IMR-90 (cell line): ENCODE results near the gene MAPKAP1. TPM values are rescaled to one million over a fixed set of nuclear protein-coding genes. Genes with fewer than 3 reads are reported as not detected.

ENCODE experiments used
- ATAC-seq: fragments of 200-7000 bp; cut with Tn5 transposase; 2 replicates; pipeline ENCODE4 v1.9.1; 2020; ENCODE audit warnings: low read depth, mild to moderate bottlenecking, moderate library complexity
- BruUV-seq: library from RNA; stranded (reverse); fragments of 400-500 nt; replicated peaks from 2 replicates; lab custom pipeline; 2021; lab: Mats Ljungman, UMichigan
- CTCF ChIA-PET: fragments of 300-600 bp; formaldehyde crosslinking; extraction: SDS; loops from one replicate; lab custom pipeline; 2021; ENCODE audit warnings: antibody characterized with exemption; lab: Yijun Ruan, JAX
- POLR2A ChIA-PET: fragments of 300-600 bp; sonication (Branson Sonifier 250); formaldehyde crosslinking; loops from one replicate; lab custom pipeline; 2022; ENCODE audit warnings: antibody characterized with exemption; ENCODE audit not compliant: unreplicated experiment; lab: Charles Lee
- DNase-seq: peaks from one replicate; pipeline ENCODE4 v3.0.0; 2013
- H2AFZ ChIP-seq: replicated peaks from 2 replicates; pipeline ENCODE3; 2013; ENCODE audit warnings: low read length, mild to moderate bottlenecking; ENCODE audit not compliant: poor library complexity
- H2AK5ac ChIP-seq: 2 replicates; pipeline ENCODE4 v1.6.1; 2013; ENCODE audit warnings: low read depth, low read length, inconsistent platforms
- H2AK9ac ChIP-seq: replicated peaks from 2 replicates; pipeline ENCODE3; 2013; ENCODE audit warnings: mild to moderate bottlenecking, low read depth, low read length, moderate library complexity; ENCODE audit not compliant: poor library complexity
- H2BK120ac ChIP-seq: 2 replicates; pipeline ENCODE4 v1.6.1; 2013; ENCODE audit warnings: low read depth, low read length, inconsistent platforms
- H2BK15ac ChIP-seq: 3 replicates; pipeline ENCODE4 v1.6.1; 2013; ENCODE audit warnings: low read depth, low read length, inconsistent platforms
- H2BK20ac ChIP-seq: 2 replicates; pipeline ENCODE4 v1.6.1; 2013; ENCODE audit warnings: low read depth, mild to moderate bottlenecking, inconsistent platforms, low read length, moderate library complexity
- H2BK5ac ChIP-seq: 2 replicates; pipeline ENCODE4 v1.6.1; 2013; ENCODE audit warnings: mild to moderate bottlenecking, low read depth, low read length, inconsistent platforms; ENCODE audit not compliant: poor library complexity, severe bottlenecking
- H3K14ac ChIP-seq: replicated peaks from 2 replicates; pipeline ENCODE4 v1.6.1; 2013; ENCODE audit warnings: low read depth, low read length, inconsistent platforms
- H3K18ac ChIP-seq: 2 replicates; pipeline ENCODE4 v1.6.1; 2013; ENCODE audit warnings: low read depth, low read length, control low read depth
- H3K23ac ChIP-seq: 2 replicates; pipeline ENCODE4 v1.6.1; 2013; ENCODE audit warnings: low read depth, low read length, inconsistent platforms
- H3K27ac ChIP-seq: 2 replicates; pipeline ENCODE4 v1.5.1; 2013; ENCODE audit warnings: mild to moderate bottlenecking, control low read depth, low read length; ENCODE audit not compliant: insufficient read depth
- H3K27me3 ChIP-seq: 2 replicates; pipeline ENCODE4 v1.6.1; 2013; ENCODE audit warnings: low read length; ENCODE audit not compliant: control insufficient read depth, insufficient read depth
- H3K36me3 ChIP-seq: 2 replicates; pipeline ENCODE4 v1.6.1; 2013; ENCODE audit warnings: low read length, mixed read lengths; ENCODE audit not compliant: control insufficient read depth, insufficient read depth
- H3K4ac ChIP-seq: 2 replicates; pipeline ENCODE4 v1.6.1; 2013; ENCODE audit warnings: low read depth, low read length, inconsistent platforms
- H3K4me1 ChIP-seq: 2 replicates; pipeline ENCODE4 v1.6.1; 2013; ENCODE audit warnings: low read length, mixed read lengths; ENCODE audit not compliant: control insufficient read depth, insufficient read depth
- H3K4me2 ChIP-seq: 2 replicates; pipeline ENCODE4 v1.6.1; 2013; ENCODE audit warnings: low read depth, mild to moderate bottlenecking, control low read depth, low read length, moderate library complexity
- H3K4me3 ChIP-seq: 2 replicates; pipeline ENCODE4 v1.5.1; 2013; ENCODE audit warnings: low read depth, mild to moderate bottlenecking, control low read depth, low read length, moderate library complexity; ENCODE audit not compliant: insufficient read depth
- H3K56ac ChIP-seq: 2 replicates; pipeline ENCODE4 v1.6.1; 2013; ENCODE audit warnings: low read length, inconsistent platforms; ENCODE audit not compliant: insufficient read depth; ENCODE audit errors: extremely low read depth
- H3K79me1 ChIP-seq, 2 experiments: 2 replicates each; pipeline ENCODE4 v1.6.1; 2013; ENCODE audit warnings: low read length in 2 of 2, inconsistent platforms in 1 of 2, low read depth in 1 of 2
- H3K9ac ChIP-seq: 2 replicates; pipeline ENCODE4 v1.6.1; 2013; ENCODE audit warnings: low read depth, low read length, control low read depth
- H3K9me1 ChIP-seq: 2 replicates; pipeline ENCODE4 v1.6.1; 2013; ENCODE audit warnings: low read length, inconsistent platforms; ENCODE audit not compliant: insufficient read depth
- H3K9me3 ChIP-seq: 2 replicates; pipeline ENCODE4 v1.6.1; 2013; ENCODE audit warnings: low read length; ENCODE audit not compliant: control insufficient read depth, insufficient read depth
- H4K20me1 ChIP-seq: 2 replicates; pipeline ENCODE4 v1.6.1; 2013; ENCODE audit warnings: low read length, inconsistent platforms; ENCODE audit not compliant: insufficient read depth
- H4K5ac ChIP-seq: 2 replicates; pipeline ENCODE4 v1.6.1; 2013; ENCODE audit warnings: mild to moderate bottlenecking, low read depth, low read length, control low read depth
- H4K8ac ChIP-seq, 2 experiments: 2 replicates each; pipeline ENCODE4 v1.6.1; 2013; ENCODE audit warnings: low read depth in 2 of 2, low read length in 2 of 2, control low read depth in 1 of 2, inconsistent platforms in 1 of 2
- H4K91ac ChIP-seq: 2 replicates; pipeline ENCODE4 v1.6.1; 2013; ENCODE audit warnings: low read depth, low read length, inconsistent platforms; ENCODE audit not compliant: insufficient read depth
- BHLHE40 ChIP-seq: fragments of 150-350 bp; IDR thresholded peaks from 2 replicates; pipeline ENCODE4 v1.6.1; 2016; ENCODE audit warnings: mild to moderate bottlenecking, low read depth, low read length
- CEBPB ChIP-seq: IDR thresholded peaks from 2 replicates; pipeline ENCODE4 v1.6.1; 2012; ENCODE audit warnings: low read depth, low read length, improper control_type of control experiment
- CHD1 ChIP-seq: IDR thresholded peaks from 2 replicates; pipeline ENCODE4 v1.6.1; 2012; ENCODE audit warnings: low read depth, low read length, improper control_type of control experiment
- MAZ ChIP-seq: IDR thresholded peaks from 2 replicates; pipeline ENCODE4 v1.6.1; 2012; ENCODE audit warnings: low read depth, mild to moderate bottlenecking, low read length, improper control_type of control experiment, moderate library complexity, borderline replicate concordance
- NFE2L2 ChIP-seq: fragments of 150-350 bp; IDR thresholded peaks from 2 replicates; pipeline ENCODE4 v1.6.1; 2016; ENCODE audit warnings: low read depth, mild to moderate bottlenecking, low read length
- RAD21 ChIP-seq: IDR thresholded peaks from 2 replicates; pipeline ENCODE4 v1.6.1; 2012; ENCODE audit warnings: low read length, improper control_type of control experiment
- RCOR1 ChIP-seq: IDR thresholded peaks from 2 replicates; pipeline ENCODE4 v1.6.1; 2012; ENCODE audit warnings: mild to moderate bottlenecking, low read length, improper control_type of control experiment; ENCODE audit not compliant: insufficient replicate concordance
- RFX5 ChIP-seq: IDR thresholded peaks from 2 replicates; pipeline ENCODE4 v1.8.0; 2012; ENCODE audit warnings: low read depth, mild to moderate bottlenecking, low read length, moderate library complexity
- SMC3 ChIP-seq: fragments of 150-350 bp; IDR thresholded peaks from 2 replicates; pipeline ENCODE4 v1.6.1; 2016; ENCODE audit warnings: low read depth, mild to moderate bottlenecking, antibody characterized with exemption, low read length, moderate library complexity
- WGBS, 2 experiments: methylation state at CpG; one replicate each; pipeline versions ENCODE4 v1.1.5 to v1.1.7; 2013; ENCODE audit warnings: missing lambda C conversion rate in 2 of 2; ENCODE audit not compliant: insufficient read length in 1 of 2; ENCODE audit errors: extremely low coverage in 2 of 2; 5-methylcytosine and 5-hydroxymethylcytosine counted together
- dilution Hi-C: fragments of 300-500 bp; cut with HindIII; formaldehyde crosslinking; loops from one replicate; pipeline ENCODE4 v1.14.3; 2018; ENCODE audit warnings: low sequenced_read_pairs; ENCODE audit not compliant: unreplicated experiment
- in situ Hi-C: fragments of 300-500 bp; cut with MboI; formaldehyde crosslinking; loops from 3 replicates; pipeline ENCODE4 v1.14.3; 2019; ENCODE audit warnings: low sequenced_read_pairs, inconsistent platforms, mixed read lengths
- intact Hi-C: fragments of 100-400 bp; cut with micrococcal nuclease; formaldehyde crosslinking; loops from 2 replicates; pipeline ENCODE4 v1.10.0; 2022
- polyA plus RNA-seq, 3 experiments: library from polyadenylated mRNA; depleted of rRNA; stranded (reverse); fragments of >200 nt; gene quantifications; 2 replicates each; pipeline ENCODE4 v1.2.3, GENCODE V29; 2012; ENCODE audit warnings: low replicate concordance in 1 of 3
- total RNA-seq: library from RNA; depleted of rRNA; stranded (reverse); fragments of >200 nt; gene quantifications from 2 replicates; pipeline ENCODE4 v1.2.3, GENCODE V29; 2012
- TF ChIP-seq, protein P1 (sequence below): fragments of 150-350 bp; IDR thresholded peaks from 2 replicates; pipeline ENCODE4 v1.6.1; 2017; ENCODE audit warnings: mild to moderate bottlenecking, antibody characterized with exemption, low read length, low read depth
- TF ChIP-seq, protein P2 (sequence below): conservative IDR thresholded peaks from 2 replicates; pipeline ENCODE4 v1.5.1; 2012; ENCODE audit warnings: mild to moderate bottlenecking, low read depth, low read length, improper control_type of control experiment

The MAPKAP1 gene
- total and polyA plus RNA-seq, 2 of the 4 experiments (the other 2 are of a cell fraction), result 87.2 to 158 TPM

DNA sequence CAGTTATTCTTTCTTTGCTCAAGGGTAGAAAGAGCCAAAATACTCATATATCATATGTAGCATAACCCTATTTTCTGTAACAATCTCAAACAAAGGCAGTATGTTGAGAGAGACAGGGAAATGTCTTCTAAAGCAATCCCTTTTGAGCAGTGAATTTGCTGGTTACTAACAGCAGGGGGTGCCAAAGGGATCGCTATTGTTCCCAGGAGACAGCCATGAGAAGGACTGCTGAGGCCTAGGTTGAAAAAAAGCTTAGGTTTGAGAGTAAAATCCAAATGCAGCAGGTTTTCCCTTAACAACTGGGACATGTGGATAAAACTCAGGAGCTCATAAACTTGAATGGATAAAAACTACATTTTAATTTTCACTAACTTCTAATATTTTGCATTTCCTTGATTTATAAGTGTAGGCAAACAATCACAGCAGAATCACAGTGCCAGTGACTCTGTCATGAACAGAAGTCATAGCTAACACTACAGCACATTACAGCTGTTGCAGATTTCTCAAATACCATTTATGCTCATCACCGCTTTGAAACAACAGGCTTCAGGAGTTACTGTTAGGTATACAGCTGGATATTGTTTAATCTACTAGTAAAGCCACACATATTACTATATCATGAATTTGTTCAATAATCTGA lies 148.4 kb downstream of the MAPKAP1 start (continued):
- no peak for TF ChIP-seq CHD1

DNA sequence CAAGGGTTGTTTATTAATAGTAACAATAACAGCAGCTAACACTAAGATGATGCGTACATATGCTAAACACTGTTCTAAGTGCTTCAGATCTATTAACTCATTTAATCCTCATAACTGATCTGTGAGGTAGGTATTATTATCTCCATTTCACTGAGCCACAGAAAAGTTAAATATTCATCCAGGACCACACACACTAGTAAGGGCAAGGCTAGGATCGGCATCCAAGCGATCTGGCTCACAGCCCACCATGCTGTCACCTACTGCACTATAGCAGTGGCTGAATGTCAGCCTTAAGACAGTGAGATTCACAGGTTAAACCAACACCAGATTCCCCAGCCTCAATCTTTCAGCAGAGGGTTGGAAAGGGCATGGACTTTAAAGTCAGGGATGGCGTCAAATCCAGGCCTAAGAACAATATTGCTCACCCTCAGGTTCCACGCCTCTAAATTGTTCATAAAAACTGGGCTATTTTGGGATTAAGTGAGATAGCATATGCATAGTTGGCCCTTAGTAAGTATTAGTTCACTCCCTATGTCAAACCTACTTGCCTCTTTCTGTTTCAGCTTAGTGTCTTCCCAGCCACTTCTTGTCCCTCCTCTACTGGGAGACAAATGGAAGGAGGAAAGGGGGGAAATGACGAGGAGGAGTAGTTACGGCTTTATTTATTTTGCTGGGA lies 150.8 kb downstream of the MAPKAP1 start:
- Histone ChIP-seq H3K9me3 (no peaks in the 10 kb centered on the region), H4K5ac (no peak overlapping the region; the same call in 1 of the 2 replicates), H3K79me1 (peaks cover 13 to 35% of the 10 kb centered on the region in 2 experiments), H3K14ac (0 out of 2 replicates have a peak overlapping the region, but pooled peaks have one; percentile 12), H3K4me2 (no peak overlapping the region), H2BK20ac (no peak overlapping the region), H3K56ac (no peak overlapping the region), H2BK15ac (no peak overlapping the region), H3K4ac (no peak overlapping the region), H2BK120ac (no peak overlapping the region), H3K36me3 (peaks cover 5% of the 10 kb centered on the region), H2AK5ac (no peak overlapping the region), H4K91ac (no peak overlapping the region), H2AK9ac (no peak overlapping the region), H3K27me3 (no peaks in the 10 kb centered on the region), H2BK5ac (no peak overlapping the region), H3K4me3 (no peak overlapping the region), H3K18ac (no peak overlapping the region), H3K23ac (no peak overlapping the region; the same call in 1 of the 2 replicates), H3K27ac (no peak overlapping the region), H3K9ac (no peak overlapping the region), H4K8ac (no peak overlapping the region; a peak in 1 of 4 replicates), H2AFZ (no peak overlapping the region), H3K9me1 (no peaks in the 10 kb centered on the region), H3K4me1 (peaks cover 6% of the 10 kb centered on the region), H4K20me1 (no peaks in the 10 kb centered on the region)
- in situ Hi-C loops, result loop anchor here (25.0 kb wide), 1 partner anchor 681 kb away; no protein-coding TSS in a partner anchor
- no TSS peak for BruUV-seq
- CTCF ChIA-PET, result no interaction called here
- no peak for ATAC-seq
- WGBS, 2 experiments, result no CpG with 5 or more reads among the region's 7 CpGs
- TF ChIP-seq, protein P1, sequence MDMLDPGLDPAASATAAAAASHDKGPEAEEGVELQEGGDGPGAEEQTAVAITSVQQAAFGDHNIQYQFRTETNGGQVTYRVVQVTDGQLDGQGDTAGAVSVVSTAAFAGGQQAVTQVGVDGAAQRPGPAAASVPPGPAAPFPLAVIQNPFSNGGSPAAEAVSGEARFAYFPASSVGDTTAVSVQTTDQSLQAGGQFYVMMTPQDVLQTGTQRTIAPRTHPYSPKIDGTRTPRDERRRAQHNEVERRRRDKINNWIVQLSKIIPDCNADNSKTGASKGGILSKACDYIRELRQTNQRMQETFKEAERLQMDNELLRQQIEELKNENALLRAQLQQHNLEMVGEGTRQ, result no peak
- no peak for TF ChIP-seq CEBPB
- no peak for TF ChIP-seq BHLHE40
- no peak for TF ChIP-seq MAZ
- no peak for TF ChIP-seq RCOR1
- TF ChIP-seq RAD21, result no peak
- no peak for TF ChIP-seq SMC3
- TF ChIP-seq, protein P2, sequence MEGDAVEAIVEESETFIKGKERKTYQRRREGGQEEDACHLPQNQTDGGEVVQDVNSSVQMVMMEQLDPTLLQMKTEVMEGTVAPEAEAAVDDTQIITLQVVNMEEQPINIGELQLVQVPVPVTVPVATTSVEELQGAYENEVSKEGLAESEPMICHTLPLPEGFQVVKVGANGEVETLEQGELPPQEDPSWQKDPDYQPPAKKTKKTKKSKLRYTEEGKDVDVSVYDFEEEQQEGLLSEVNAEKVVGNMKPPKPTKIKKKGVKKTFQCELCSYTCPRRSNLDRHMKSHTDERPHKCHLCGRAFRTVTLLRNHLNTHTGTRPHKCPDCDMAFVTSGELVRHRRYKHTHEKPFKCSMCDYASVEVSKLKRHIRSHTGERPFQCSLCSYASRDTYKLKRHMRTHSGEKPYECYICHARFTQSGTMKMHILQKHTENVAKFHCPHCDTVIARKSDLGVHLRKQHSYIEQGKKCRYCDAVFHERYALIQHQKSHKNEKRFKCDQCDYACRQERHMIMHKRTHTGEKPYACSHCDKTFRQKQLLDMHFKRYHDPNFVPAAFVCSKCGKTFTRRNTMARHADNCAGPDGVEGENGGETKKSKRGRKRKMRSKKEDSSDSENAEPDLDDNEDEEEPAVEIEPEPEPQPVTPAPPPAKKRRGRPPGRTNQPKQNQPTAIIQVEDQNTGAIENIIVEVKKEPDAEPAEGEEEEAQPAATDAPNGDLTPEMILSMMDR, result no peak
- TF ChIP-seq RFX5, result no peak
- TF ChIP-seq NFE2L2, result no peak
- DNase-seq, result no peak
- intact Hi-C loops, result no loop called here
- POLR2A ChIA-PET, result no interaction called here
- dilution Hi-C loops, result no loop called here
